GM12892 (cell line): ENCODE results near the gene RIPK4.

Source experiments
- POLR2A ChIP-seq: IDR thresholded peaks from 2 replicates; pipeline ENCODE4 v1.6.1; 2011; ENCODE audit warnings: low read depth, low read length, control low read depth
- TAF1 ChIP-seq: IDR thresholded peaks from 2 replicates; pipeline ENCODE4 v1.6.1; 2011; ENCODE audit warnings: low read depth, mild to moderate bottlenecking, control low read depth, low read length, borderline replicate concordance

GRCh38 chr21:41701749-41702148 is 65.1 kb downstream of the RIPK4 start:
- TF ChIP-seq POLR2A (no peak), TAF1 (no peak)
